HG02885 (cell line): ENCODE results near the gene ALAD.
A peak's percentile ranks its signal among the peaks of the same experiment; 100 is the strongest.
"Not testable (repeated sequence)": the region's sequence is repeated elsewhere in the genome, so short reads cannot be mapped to it uniquely, and the experiment has no call there.

Experiments used
- ATAC-seq: cut with Tn5 transposase; IDR thresholded peaks from one replicate; pipeline ENCODE4 v1.9.1; 2021; ENCODE audit warnings: mild to moderate bottlenecking; ENCODE audit not compliant: unreplicated experiment, poor library complexity

ALAD gene

GRCh38 chr9:113399646-113400200, 1.4 kb downstream of the ALAD start:
- ATAC-seq, result no peak

DNA sequence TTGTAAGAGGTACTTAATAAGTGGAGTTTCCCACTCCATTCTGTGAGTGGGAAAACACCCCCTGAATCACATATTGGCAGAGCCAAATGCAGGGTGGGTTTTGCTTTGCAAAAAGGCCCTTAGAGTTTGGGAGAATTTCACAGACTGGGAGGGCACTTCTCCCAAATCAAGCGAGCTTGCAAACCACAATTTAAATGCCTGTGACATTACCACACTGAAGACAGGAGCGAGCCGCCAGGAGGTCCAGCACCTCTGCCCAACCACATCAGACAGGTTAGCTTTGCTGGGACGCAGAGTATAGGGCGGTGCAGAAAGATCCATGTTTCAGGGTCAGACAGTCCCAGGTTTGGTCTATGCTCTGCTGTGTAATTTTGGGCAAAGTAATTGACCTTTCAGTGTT, 2.3 kb downstream of the ALAD start:
- no peak for ATAC-seq

DNA sequence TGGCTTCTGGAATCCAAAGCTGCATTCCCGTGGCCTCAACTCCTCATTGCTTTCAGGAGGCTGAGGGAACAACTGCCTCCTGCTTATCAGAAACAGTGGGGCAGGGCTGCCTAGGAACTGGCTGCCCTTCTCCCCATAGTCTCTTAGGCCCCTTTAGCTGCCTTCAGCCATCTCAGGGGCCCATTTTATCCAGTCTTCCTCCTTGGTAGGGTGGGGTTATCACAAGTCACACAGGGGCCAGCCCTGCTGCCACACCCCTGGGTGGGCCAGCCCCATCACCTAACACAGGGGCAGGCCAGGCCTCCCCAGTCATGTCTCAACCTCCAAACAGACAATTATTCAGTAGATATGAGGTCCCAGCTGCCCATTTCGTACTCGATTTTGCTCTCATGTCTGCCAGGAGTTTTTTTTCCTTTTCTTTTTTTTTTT, 3.9 kb downstream of the ALAD start:
- no peak for ATAC-seq

DNA sequence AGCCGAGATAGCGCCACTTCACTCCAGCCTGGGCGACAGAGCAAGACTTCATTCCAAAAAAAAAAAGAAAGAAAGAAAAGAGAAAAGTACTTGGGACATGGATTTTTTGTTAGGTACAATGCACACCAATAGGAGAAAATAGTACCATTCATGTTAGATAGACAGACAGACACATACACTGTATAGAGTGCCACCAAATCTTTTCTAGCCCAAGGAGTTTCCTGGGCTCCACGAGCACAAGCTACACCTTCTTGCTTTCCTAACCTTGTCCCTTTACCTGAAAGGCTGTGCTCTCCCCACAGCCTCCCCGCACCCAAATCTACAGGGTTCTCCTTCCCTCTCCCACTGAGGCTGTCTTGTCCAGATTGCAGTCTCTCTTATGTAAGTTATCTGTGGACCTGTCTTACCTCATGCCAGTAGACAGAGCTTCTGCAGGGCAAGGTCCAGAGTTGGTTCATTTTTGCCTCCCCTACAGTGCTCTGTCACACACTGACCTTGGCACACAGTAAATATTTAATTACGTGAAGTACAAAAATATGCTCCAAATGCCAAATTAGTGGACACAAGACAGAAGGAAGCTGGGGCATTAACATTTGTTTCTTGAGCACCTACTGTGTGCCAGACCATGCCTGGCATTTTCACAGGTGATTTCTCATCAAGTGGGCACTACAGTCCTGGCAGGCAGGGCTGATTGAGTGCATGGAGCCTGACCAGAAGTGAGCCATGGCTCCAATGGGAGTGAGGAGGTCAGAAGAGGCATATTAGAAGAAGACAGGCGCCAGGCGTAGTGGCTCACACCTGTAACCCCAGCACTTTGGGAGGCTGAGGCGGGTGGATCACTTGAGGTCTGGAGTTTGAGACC, 5.9 kb downstream of the ALAD start:
- no peak for ATAC-seq

GRCh38 chr9:113393281-113393680, 7.8 kb downstream of the ALAD start:
- ATAC-seq, result no peak

- ATAC-seq, result no peak
These were observed 9.2 kb downstream of the ALAD start for GRCh38 chr9:113391917-113392316.

GRCh38 chr9:113390192-113390960, 10.7 kb downstream of the ALAD start:
- no peak for ATAC-seq

- ATAC-seq, result no peak
These were observed 11.6 kb downstream of the ALAD start for GRCh38 chr9:113389451-113389850.

DNA sequence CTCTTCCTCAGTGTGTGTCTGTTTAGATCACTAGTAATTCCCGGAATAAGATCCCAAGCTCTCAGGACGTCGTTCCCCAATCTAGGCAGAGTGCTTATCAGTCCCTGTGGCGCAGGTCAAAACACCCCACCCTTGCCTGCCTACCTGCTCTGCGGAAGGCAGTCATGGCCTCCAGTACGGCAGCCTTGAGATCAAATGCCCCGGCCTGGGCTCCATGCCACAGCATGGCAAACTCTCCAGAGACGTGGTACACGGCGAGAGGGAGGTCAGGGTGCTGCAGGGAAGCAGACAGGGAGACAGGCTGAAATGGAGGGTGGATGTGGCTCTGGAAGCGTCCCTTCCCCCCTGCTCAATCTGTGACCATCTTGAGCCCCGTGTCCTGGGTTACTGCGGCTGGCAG, 12.3 kb downstream of the ALAD start:
- no peak for ATAC-seq

DNA sequence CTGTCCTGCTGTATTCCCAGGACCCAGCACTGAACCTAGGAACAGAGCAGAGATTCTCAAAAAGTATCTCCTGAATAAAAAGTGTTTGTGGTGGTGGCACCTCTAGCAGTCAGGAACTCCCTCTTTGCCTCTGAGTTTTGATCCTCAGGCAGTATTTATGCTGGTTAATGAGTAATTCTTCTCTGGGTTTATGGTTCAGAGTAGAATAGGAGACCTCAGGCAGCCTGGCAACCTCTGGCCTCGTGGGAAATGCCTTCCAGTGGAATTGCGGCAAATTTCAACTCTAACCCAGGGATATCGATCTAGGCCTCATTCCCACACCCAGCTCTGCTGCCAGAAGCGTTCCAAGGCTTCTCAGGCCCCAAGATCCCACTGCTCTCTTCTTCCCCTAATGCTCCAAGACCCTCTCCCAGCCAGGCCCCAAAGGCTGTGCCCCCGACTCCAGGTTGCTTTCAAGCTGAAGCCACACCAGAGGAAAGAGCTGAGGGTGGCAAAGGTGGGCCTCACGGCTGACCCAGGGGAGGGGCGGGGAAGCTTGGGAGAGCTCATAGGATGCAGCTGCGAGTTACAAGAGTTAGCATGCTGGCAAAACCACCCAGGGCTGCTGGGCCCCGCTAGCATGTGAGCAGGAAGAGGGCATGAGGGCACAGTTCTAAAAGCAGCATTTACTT, 13.4 kb downstream of the ALAD start:
- ATAC-seq, result no peak

- ATAC-seq, result no peak
These were observed 14.3 kb downstream of the ALAD start for GRCh38 chr9:113386571-113387393.

- no peak for ATAC-seq
These were observed 19.1 kb downstream of the ALAD start for GRCh38 chr9:113381909-113382411.

DNA sequence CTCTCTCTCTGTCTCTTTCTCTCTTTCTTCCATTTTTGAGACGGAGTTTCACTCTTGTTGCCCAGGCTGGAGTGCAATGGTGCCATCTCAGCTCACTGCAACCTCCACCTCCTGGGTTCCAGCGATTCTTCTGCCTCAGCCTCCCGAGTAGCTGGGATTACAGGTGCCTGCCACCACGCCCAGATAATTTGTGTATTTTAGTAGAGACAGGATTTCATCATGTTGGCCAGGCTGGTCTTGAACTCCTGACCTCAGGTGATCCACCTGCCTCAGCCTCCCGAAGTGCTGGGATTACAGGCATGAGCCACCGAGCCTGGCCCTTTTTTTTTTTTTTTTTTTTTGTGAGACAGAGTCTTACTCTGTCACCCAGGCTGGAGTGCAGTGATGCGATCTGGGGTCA, 19.6 kb downstream of the ALAD start:
- ATAC-seq, result not testable (repeated sequence)

GRCh38 chr9:113380869-113381378, 20.2 kb downstream of the ALAD start:
- ATAC-seq, result peak; percentile 67

DNA sequence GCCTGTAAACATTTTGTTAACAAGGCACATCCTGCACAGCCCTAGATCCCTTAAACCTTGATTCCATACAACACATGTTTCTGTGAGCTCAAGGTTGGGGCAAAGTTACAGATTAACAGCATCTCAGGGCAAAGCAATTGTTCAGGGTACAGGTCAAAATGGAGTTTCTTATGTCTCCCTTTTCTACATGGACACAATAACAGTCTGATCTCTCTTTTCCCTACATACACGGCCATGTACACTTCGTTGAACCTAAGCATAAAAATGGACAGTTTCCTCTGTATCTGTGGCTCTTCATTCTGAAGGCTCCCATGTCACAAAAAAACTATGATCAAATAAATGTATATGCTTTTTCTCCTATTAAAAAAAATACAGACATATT, 21.3 kb downstream of the ALAD start:
- not testable (repeated sequence) for ATAC-seq

DNA sequence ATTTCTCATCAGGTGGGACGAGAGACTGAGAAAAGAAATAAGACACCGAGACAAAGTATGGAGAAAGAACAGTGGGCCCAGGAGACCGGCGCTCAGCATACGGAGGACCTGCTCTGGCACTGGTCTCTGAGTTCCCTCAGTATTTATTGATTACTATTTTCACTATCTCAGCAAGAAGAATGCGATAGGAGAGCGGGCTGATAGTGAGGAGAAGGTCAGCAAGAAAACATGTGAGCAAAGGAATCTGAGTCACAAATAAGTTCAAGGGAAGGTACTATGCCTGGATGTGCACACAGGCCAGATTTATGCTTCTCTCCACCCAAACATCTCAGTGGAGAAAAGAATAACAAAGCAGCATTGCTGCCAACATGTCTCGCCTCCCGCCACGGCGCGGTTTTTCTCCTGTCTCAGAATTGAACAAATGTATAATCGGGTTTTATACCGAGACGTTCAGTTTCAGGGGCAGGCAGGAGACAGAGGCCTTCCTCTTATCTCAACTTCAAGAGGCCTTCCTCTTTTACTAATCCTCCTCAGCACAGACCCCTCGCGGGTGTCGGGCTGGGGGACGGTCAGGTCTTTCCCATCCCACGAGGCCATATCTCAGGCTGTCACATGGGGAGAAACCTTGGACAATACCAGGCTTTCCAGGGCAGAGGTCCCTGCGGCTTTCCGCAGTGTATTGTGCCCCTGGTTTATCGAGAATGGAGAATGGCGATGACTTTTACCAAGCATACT, 21.8 kb downstream of the ALAD start:
- ATAC-seq, result not testable (repeated sequence)

DNA sequence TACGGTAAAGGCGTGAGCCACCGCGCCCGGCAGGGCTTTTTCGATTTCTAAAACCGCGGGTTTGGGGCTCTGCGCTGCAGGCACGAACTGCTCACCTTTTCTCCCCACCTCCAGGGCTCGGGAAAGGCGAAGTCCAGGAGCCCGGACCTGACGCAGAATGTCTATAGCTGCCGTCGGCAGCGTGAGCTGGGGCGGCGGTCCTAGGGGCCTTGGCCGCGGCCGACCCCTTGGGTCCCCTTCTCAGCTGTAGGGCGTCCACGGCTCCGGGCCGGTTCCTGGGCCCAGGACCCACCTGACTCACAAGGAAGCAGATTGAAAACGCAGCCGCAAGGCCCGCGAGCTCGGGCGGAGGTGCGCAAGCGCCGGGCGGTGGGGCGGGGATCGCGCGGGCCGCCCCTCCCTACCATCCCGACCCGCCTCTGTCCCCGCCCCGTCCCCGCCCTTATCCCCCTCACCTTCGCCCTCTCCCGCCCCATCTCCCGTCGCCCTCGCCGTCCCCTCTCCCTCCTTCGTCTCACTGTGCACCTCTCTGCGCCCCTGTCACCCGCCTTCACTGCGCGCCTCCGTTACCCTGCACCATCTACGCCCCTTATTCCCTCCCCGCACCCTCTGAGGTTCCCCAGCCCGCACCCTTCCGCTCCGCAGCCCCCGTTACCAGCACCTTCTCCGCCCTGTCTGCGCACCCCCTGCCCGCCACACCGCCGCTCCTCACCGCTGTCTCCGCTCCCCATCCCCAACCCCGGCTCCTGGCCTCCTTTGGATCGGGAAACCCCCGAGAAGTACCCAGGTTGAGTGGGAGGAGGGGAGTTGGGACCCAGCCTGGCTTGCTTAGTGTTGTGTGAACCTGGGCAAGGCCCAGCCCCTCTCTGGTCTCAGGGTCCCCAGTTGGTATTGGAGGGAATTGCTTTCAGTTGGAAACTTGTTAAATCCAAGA, 24.2 kb downstream of the ALAD start, which contains the start of gene HDHD3:
Gene HDHD3, minus strand, starts transcription at position 353 of the 934 bp plus-strand sequence. CDS start 2,632 bp downstream, outside the sequence.
- peak; percentile 70 for ATAC-seq
